AG20443 (cell line): ENCODE results near the gene NRARP.
A peak's percentile ranks its signal among the peaks of the same experiment; 100 is the strongest.

Experiments used
- DNase-seq: peaks from one replicate; pipeline ENCODE4 v3.0.0; 2012; ENCODE audit warnings: low spot score, mixed read lengths

Gene NRARP

DNA sequence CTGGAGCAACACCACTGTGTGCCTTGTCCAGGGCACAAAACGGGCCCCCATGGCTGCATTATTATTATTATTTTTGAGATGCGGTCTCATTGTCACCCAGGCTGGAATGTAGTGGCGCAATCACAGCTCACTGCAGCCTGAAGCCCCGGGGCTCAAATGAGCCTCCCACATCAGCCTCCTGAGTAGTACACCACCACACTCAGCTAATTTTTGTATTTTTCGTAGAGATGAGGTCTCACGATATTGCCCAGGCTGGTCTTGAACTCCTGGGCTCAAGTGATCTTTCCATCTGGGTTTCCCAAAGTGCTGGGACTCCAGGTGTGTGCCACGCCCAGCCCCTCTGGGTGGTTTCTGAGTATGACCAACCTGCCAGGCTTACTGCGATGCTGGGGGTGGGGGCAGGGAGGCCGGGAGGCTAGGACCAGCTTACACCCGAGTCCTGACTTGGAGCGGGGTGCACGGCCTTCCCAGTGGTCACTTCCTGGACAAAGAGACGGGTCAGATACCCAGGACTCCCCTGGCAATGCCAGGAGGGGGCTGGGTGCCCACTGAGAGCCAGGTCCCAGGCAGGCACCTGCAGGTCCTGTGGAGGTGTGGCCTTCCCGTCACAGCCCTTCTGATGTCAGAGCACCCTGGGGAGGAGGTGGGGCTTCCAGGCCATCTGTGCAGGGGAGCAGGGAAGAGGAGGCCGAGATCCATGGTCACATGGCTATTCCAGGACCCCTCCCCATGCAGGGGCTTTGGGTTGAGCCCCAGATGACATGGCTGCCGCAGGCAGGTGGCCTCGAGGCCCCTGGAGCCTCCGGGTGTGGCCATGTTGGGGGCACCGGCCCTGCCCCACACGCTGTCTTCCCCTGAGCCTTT is 8.3 kb upstream of the NRARP start:
- no peak for DNase-seq

DNA sequence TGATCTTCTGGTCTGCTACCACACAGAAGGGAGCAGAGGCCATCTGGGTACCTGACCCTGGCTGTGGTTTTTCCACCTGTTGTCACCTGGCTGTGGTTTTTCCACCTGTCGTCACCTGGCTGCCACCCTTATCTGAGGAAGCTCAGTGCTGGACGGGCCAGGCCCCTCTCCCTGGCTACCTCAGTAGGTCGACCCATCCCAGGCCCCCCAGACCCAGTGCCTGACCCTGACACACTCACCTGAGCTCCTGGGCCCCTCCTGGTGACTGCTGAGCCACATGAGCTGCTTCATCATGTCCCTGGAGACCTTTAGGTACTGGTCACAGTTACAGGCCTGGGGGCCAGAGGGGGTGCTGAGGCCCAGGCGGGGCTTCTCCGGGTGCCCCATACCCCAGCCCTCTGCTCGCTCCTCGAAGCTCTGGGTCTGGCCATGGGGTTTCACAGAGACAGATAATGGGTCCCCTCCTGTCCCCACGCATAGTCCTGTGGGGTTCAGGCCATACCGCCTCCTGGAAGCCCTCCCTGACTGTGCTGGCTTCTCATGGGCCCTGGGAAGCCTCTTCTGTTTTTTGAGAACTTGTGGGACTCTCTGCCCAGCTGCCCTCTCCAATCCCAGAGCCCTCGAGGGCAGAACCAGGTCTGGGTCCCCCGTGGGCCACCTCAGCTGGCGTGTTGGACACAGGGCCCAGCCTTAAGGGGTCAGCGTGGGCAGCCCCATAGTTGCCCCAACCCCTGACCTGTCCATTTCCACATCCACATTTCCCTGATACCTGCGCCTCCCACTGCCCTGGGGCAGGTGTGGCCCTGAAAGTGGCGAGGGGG is 7.5 kb upstream of the NRARP start:
- no peak for DNase-seq

DNA sequence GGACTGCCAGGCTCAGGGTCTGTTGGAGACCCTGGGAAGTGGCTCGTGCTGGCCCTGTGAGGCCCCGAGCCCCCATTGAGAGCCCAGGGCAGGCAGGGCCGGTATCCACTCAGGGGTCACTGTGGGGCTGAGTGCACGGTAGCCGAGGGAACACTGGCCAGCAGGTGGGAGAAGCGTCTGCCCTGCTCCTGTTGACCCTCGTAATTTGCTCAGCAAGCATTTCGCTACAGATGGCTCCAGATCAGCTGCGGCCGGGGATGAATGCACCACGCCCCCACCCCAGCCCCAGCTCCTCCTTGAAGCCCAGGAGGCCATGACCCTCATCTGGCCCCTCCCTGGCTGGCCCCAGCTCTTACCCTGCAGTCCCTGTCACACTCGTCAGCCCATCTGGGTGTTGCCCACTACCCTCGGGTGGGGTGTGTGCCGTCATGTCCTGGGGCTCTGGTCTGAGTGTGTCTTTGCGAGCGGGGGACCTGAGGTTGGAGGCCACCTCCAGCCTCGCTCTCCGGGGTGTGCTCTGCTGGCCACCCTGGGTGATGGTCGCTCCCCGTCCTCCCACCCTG is 6.1 kb upstream of the NRARP start:
- DNase-seq = no peak

DNA sequence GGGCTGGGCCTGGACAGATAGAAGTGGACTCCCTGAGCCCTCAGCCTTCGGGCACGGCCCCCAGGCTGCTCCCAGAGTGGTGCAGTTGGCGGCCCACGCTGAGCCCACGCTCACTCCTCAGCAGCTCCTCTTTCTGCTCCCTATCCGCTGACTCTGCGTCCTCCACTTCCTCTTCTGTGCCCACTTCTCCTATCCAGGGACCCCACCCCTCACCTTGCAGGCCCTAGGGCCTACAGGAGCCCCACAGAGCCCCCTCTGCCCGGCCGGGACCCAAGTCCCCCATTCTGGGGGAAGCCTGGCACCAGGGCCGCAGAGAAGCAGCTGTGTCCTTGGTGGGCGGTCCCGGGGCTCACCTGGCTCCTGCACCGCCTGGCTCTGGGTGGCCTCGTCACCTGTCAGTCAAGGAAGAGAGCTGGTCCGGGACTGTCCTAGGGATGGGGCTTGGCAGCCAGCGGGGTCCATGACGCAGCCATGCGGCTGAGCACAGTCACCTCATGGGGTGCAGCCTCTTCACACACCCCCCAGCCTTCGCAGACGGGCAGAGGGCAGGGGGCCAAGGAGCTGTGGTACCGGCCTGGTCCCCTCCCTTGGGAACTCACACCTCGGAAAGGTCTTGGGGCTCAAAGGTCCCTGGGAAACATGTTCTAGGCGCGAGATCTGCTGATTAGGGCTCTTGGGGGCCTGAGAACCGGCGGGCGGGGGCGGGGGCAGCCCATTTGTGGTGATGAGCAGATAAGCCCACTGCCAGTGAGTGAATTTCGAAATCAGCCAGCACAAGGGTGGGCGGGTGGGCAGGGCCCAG is 5.4 kb upstream of the NRARP start:
- DNase-seq = no peak

DNA sequence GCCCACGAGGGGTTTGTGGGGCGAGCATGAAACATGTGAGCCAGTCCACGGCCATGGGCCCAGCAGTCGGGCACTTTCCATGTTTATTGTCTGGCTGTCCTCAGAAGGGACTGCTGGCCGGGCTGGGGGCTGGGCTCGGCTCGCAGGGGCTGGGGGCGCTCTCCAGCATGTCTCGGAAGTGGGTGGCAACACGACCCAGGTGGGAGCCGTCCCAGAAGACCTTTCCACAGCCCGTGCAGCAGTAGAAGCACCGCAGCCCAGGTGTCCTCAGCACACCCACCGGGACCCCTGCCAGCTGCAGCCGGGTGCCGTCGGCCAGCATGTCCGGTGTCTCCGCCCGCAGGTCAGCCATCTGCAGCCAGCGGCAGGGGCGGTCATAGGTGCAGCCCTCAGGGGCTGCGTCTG is 4.8 kb upstream of the NRARP start:
- DNase-seq = no peak

DNA sequence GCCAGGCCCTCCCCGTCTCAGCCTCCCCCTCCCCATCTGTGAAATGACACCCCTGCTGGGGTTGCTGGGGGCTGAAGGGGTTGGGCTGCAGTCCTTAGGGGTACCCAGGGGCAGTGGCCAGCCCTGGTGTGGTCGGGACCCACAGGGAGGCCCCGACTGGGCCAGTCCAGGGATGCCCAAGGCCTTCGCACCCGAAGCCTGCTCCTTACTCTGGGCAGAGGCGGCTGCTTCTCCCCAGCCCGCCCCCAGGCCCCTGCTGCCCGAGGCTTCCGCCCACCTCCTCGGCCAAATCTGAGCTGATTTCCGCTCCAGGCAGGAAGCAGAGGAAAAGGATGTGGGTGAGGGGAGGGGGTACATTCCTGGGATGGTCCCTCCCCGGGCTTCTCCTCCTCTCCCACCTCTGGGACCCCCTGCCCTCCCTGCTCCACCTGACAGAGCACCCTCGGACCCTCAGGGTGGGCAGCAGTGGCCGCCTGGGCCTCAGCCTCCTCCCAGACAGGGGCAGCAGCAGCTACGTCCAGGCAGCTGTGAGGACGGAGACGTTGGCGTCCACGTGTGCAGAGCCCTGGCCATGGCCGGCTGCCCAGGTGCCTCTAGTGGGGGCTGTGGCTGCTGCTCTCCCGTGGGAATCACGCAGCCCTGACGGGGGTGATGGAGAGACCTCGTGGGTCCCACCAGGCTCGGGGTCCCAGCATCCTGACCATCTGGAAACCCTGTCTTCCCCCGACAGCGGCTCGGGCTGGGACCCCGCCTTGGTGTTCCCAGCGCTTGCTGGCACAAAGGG is 4.2 kb upstream of the NRARP start:
- no peak for DNase-seq

DNA sequence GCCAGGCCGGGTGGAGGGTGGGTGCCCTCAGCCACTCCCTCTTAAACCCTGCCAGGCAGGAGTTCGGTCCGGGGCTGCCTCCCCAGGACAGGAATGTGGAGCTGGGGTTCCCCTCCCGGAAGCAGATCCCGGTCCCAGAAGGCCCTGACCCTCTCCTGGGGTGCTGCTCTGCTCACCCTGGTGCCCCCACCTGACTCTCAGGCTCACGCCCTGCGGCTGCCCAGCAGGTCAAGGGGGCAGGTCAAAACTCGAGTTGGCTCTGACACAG is 3.7 kb upstream of the NRARP start:
- no peak for DNase-seq

DNA sequence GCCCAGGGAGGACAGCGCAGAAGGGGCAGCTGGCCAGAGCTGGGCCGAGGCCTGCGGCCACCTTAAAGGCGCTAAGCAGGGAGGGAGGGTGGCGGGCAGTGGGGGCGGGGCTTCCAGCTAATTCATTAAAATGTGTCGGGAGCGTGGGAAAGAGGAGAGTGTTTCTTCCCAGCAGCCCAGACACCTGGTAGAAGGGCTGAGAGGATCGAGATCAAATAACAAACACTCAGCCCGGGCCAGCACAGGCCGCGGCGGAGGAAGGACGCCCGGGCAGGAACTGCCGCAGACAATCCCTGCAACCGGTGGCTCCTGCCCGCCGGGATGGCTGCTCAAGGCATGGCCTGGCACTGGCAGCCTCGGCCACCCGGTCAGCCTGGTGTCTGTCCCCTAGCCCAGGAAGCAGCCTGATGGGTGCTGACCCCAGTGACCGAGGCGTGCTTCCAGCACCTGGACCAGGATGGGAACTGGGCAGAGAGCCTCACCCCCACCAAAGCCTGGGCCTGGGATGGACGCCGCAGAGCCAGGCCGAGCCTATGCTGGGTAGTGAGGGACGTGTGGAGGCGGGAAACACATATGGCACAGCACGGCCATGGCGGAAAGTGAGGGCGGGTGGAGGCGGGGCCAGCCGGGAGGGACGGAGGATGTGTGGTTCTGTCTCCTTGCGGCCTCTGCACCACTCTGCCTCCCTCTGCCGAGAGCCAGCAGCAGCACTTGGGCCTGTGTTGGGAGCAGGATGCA is 3.2 kb upstream of the NRARP start:
- peak; percentile 75 for DNase-seq

DNA sequence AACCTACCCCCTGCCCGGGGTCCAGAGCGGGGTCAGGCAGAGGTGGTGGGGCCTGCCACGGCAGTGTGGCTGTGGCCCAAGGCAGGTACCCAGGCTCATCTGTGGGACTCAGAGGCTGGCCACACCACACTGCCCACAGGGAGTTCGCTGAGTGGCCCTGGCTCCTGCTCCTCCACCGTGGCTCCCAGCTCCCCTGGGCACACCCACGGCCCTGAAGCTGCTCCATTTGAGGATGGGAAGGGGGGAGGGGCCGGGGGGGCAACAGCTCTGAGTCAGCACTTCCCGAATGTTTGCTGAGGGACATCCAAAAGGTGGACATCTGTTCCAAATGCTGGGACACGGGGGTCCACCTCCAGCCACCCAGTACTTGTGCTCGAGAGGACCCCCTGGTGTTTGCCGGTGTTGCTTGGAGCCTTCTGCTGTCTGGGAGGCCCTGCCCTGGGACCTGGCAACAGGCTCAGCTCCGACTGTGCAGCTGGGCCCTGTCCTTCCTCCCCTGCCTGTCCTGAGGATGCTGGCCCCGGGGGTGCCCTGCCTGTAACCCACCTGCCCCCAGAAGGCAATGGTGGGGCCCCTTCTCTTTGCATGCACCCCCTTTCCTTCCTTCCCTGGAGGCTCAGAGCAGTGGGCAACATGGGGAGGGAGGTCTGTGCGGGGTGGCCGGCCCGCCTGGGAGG is 2.5 kb upstream of the NRARP start:
- DNase-seq = no peak

DNA sequence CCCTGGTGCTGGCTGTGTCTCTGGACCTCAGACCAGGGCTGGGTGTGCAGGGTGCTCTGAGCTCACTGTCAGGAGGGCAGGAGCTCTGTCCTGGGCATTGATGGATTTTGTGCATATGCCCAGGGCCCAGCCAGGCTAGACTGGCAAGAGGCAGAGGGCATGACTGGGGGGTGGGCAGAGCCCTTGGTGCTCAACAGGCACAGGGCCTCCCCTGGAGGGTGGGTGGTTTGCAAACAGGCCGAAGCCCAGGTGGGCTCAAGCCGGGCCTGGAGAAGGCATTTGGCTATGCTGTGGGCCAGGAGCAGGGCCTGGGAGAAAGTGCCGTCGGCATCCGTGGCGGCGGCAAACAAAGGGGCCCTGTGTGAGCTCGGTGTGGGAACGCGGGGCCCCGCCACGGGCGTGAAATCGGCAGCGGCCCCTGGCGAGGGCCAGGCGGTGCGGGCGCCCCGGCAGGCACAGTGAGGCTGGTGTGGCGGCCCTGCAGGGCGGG is 1.9 kb upstream of the NRARP start:
- no peak for DNase-seq

DNA sequence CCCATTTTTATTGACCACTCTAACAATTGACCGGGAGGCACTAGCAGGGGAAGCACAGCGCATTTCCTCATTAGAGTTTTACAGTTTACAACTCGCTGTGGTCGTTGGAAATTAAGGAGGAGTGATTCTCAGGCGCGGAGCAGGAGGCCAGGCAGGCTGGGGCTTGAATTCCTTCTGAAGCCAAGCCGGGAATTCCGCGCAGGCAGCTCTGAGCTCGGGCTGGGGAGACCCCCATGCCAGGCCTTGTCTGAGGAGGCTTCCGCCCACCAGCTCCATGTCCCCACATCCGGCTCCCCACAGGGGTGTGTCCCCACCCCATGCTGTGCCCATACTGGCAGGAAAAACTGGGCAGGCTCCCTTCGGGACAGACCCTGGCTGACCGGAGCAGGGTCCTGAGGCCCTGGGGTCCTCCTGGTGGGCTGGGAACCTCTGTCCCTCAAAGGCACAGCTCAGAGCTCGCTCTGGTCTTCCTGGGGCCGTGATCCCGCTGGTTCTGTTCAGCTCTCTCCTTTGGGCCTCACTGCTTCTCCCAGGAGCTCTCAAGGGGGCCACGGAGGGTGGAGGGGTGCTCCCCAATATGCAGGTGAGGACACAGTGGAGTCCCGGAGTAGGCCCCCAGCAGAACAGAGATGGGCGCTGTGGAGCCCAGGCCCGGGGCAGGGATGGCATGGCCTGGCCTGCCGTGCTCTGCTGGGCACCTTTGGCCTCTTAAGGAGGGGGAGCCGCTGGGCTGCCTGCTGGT is 1.3 kb upstream of the NRARP start:
- DNase-seq = no peak

DNA sequence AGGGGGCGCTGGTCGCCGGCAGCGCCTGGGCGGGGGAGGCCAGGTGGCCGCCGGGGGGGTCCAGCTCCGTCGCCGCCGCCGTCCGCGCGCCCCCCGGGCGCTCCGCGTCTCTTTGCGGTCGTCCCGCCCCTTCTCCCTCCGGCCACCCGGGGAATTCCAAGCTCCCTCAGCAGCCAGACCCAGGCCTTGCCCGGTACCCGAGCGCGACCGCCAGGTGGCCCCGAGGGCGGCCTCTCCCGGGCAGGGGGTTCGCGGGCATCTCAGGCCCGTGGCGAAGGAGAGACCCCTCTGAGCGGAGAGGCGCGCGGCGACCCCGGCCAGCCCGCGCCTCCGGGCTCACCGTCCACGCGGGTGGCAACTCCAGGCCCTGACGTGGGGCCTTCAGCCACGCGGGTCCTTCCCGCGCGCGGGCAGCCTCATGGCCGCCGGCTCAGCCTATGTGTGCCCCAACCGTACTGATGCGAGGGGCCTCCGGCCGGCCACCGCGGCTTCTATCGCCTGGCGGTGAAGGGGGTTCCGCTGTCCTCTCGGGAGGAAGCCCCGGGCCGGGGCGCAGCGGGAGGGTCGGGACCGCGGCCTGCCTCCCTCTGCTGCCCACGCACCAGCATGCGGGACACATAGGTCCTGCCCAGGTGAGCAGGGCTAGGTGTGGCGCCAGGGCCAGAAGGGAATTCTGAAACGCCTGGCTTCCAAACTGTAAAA is 529 bp upstream of the NRARP start:
- DNase-seq = peak; percentile 82

DNA sequence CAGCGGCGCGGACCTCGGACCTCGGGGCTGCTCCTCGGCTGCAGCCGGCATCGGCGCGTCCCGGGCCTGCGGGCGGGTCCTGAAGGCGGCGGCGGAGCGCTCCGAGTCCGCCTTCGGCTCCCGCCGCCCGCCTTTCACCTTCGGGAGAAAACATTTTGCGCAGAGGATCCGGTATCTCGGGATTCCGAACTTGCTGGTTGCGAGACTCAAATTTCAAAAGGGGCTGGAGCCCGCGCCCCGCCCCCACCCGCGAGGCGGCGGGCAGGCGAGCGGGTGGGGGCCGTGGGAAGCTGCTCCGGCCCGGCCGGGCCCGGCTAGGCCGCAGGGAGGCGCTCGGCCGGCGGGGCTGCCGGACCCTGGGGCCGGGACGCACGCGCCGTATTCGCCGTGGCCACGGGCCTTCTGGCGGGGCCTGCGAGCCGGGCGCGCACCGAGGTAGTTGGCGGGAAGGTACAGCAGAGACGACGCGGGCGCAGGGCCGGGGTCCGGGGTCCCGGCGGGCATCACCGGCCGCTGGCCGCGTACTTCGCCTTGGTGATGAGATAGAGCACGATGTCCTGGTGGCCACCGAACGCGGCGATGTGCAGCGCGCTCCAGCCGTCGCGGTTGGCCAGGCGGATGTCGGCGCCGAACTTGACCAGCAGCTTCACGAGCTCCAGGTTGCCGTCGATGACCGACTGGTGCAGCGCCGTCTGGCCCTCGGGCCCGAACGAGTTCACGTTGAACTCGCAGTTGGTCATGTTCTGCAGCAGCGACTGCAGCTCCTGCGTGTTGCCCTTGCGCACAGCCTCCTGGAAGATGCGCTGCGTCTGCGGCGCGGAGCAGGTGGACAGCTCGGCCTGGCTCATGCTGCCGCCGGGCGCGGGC is 757 bp downstream of the NRARP start:
- DNase-seq = peak; percentile 65

DNA sequence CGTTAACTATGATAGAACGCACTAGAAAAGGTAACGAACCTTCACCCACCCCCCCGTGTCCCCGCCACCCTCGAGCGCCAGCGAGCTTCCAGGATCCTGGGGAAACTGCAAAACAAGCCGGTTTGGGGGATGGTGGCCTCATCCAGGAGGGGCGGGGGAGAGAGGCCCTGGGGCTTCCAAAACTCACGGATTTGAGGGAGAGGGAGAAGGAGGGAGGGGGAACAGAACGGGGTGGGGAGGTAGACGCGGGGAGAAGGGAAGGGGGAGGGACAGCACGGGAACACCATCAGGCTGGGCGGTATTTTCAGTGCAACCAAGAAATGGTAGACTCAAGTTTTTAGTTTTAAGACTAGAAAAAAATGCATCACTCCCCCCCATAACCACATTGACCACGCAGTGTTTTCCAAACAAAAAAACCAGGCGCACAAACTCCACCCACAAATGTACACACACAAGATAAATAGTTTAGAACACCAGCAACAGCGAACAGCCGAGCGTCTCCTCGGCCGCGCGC is 1.4 kb downstream of the NRARP start:
- DNase-seq = no peak

DNA sequence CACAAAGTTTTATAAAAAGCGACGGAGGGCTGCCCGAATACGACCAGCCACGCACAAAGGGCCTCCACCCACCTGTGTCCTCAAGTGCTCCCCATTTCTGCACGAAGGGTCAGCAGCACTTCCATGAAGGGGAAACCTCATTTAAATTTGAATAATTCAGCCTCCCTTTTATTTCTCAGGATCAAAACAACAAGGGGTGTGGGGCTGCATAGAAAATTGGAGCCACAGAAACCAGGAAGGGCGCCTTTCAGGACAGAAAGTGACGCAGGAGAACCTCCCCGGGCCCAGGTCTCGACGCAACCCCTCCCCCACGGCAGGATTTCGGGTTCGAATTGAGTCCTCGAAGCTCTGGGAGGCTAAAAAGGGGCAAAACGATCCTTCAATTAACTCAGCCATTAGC is 2.1 kb downstream of the NRARP start:
- DNase-seq = no peak

DNA sequence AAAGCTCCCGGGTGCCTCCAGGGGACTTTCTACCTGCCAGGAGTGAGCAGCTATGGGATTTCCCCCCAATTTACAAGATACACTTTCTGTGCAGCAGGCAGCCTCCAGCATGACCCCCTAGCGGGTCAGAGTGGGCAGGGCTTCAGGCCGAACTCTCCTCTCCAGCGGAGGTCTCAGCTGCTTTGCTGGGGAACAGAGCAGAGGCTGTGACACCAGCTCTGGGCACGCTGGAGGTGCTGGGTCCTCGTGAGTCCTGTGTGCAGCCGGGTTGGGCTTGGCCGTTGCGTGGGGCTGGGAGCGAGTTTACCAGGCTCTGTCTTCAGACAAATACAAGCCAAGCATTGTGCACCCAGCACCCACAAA is 2.9 kb downstream of the NRARP start:
- DNase-seq = no peak

DNA sequence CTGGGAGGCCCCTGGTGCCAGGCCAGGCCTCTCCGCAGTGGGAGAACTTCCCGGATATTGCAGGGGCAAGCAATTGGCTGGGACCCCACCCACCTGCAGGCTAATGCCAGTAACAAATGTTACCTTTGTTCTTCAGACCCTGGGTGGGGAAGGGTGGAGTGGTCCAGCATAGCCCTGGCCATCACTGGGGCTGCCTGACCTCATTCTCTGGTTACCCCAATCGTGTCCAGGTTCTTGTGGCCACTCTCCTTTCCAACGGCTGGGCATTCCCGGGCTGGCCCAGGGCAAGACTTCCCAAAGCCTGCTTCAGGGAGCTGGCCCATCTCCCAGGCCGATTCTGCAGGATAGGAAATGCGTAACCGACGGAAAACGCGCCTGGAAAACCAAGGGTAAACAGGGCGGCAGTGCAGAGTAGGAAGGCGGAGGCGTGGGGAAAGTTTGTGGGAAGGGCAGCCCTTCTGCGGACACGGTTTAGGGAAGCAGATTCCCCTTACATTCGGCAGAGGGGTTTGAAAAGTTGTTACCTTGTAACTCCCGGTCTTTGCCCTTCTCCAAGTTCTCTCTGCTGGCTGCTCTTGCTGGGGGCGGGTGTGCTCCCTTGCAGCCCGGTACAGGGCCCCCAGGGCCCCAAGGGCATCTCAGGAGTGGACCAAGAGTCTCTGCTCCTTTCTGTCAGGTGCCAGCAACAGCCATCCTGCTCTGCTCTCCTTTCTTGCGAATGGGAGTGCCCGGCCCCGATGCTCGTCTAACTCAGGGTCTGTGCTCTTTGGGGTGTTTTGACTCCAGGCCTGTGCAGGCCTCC is 3.5 kb downstream of the NRARP start:
- no peak for DNase-seq
